NCI-H524 treated with DMSO at 0.1 percent for 48 hours (cell line): ENCODE results near the gene VPS45.
"Not testable (repeated sequence)": the region's sequence is repeated elsewhere in the genome, so short reads cannot be mapped to it uniquely, and the experiment has no call there.

Experiments
- DNase-seq: peaks from one replicate; lab custom pipeline; 2025; lab: John Stamatoyannopoulos, UW

The VPS45 gene, protein sequence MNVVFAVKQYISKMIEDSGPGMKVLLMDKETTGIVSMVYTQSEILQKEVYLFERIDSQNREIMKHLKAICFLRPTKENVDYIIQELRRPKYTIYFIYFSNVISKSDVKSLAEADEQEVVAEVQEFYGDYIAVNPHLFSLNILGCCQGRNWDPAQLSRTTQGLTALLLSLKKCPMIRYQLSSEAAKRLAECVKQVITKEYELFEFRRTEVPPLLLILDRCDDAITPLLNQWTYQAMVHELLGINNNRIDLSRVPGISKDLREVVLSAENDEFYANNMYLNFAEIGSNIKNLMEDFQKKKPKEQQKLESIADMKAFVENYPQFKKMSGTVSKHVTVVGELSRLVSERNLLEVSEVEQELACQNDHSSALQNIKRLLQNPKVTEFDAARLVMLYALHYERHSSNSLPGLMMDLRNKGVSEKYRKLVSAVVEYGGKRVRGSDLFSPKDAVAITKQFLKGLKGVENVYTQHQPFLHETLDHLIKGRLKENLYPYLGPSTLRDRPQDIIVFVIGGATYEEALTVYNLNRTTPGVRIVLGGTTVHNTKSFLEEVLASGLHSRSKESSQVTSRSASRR

DNA sequence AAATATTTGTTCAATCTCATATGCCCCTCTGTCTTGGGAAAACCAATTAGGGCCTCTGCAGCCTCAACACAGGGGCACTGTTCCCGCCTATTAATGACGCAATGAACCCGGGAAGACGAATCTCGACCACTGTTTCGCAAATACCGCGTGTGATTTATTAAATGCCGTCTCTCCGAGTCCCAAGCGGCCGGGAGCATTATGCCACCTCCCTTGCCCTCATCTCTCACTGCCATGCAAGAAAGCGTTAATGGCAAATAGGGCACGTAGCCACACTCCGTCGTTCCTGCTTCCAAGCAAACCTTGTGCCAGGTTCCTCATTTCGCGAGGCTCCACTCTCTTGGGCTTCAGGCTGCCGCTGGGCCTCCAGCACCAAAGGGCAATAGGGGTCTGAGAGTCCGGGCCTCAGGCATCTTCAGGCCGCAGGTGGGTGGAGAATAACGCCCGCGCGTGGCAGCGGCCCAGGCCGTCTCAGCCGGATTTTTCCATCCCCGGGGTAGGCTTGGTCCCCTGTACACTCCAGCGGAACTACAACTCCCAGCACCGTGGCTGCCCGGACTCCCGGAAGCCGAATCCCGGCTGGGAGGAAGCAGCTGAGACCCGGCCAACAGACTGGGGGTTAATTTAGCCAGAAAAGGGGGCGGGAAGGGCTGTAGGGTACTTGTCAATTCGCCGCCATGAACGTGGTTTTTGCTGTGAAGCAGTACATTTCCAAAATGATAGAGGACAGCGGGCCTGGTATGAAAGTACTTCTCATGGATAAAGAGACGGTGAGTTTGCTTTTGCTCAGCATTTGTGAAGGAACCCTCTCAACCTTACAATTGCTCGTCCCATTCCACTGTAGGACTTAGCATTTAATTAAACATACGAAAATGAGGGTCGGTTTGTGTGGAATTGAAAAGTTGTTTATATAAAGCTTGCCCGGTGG is at the start of gene VPS45:
VPS45 (plus strand) TSS at position 593 of the 925 bp plus-strand sequence; CDS start at position 675, 82 bp downstream.
- peak; percentile 73 for DNase-seq

DNA sequence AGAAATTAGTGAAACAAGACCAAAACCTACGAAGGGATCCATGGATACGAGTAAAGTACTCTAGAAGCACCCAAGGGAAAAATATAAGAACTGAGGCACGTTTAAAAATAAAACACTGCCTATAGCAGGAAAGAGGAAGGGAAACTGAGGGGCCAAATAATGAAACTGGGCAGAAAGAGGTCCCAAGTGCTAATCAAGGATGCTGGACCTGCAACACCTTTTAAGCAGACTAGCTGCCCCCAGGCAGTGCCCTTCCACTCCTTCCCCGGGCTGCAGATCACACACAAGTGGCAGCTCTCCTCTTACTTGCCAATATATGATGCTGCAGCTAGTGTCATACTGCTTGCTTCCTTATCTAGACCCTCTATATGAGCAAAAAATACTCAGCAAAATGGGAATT is 49.4 kb upstream of the VPS45 start:
- no peak for DNase-seq

DNA sequence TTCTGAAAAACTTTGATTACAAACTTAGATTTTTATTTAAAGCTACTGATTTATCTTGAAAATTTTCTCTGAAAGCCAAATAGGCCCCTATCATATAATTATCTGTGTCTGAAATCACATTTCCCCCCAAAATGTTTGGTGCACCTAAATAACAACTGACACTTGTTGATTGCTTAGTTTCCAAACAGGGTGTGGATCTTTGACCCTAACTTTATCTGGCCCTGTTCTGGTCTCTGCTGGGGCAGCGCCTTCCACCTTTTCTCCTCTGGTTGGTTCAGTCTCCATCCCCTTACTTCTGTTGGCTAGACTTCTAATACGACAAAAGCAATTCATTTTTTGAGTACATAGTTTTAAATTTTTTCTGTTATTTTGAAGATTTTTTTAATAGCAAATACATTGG is 46.9 kb upstream of the VPS45 start:
- no peak for DNase-seq

DNA sequence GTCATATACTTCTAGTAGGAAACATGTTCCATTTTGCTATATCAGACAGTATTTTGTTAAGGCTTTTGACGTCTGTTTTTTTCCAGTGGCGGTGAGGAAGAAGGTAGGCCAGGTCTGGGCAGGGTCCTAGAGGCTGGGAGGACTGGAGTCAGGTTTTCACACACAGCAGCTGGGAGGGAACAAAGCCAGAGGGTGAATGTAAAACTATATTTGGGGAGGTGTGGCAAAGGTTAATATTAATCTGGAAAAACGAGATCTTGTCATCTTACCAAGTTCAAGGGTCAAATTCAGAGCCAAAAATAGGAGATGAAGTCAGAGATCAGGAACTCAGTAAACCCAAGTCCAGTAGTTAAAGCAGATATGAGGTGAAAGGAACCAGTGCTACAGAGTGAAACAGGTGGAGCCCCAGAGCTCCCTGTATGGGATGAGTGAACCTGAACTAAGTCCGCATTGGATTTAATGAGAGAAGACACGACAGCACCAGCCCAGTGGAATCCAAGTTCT is 46.3 kb upstream of the VPS45 start:
- no peak for DNase-seq

DNA sequence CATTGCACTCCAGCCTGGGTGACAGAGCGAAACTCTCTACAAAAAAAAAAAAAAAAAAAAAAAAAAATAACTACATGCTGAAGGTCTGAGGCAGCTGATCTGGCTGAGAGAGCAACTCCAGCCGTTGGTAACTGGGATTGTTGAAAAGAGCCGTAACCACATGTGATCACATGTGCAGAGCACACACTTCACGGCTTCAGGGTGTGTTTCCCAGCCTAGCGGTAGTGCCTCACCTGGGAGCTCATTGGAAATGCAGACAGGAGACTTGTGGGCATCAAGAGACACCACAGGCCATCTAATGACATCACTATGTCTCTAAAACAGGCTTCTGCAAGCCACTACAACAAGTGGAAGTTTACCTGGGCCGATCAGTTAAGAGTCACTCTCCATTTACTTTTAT is 45.2 kb upstream of the VPS45 start:
- no peak for DNase-seq

DNA sequence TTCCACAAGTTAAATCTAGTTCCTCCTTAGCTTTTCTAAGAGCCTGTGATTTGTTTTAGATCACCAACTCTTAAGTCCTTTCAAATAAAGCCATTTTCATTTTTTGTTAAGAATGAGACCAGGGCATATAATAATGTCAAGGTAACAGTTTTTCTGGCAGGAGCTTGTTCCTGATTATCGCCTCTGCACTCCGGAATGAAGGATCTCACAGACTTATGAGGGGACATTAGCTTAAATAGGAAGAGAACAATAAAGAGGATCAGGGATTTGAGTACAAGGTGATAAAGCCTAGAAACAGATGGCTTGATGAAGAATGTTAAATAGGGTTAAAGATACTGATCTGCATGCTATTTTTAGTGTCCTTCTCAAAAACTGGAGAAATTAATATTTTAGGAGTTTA is 43.4 kb upstream of the VPS45 start:
- peak; percentile 16 for DNase-seq

DNA sequence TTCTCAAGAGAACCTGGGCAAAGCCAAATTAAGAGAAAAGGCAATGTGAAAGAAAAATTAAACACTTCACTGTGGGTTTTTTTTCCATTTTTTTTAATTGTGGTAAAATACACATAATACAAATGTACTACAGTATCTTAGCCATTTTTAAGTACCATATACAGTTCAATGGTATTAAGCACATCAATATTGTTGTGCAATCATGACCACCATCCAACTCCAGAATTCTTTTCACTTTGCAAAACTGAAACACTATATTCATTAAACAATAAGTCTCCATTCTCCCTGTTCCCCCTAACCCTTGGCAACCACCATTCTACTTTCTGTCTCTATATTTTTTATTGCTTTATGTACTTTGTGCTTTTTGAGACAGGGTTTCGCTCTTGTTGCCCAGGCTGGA is 39.3 kb upstream of the VPS45 start:
- DNase-seq: no peak

DNA sequence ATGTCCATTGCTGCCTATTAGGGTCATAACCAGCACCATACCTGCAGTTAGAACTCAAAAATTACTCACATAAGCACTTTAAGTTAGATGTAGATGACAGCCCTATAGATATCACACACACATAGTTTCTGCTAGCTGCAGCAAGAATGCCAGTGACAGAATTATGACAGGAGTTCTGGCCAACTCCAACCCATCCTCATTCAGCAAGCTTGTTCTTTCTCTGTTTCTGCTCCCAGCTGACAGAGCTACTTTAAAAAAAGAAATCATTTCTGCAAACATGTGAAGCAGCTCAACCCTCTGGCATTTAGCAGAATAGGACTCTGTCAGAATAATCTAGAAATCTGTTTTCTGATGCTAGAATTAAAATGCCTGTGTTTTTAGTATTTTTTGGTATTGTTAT is 33.2 kb upstream of the VPS45 start:
- DNase-seq: no peak

DNA sequence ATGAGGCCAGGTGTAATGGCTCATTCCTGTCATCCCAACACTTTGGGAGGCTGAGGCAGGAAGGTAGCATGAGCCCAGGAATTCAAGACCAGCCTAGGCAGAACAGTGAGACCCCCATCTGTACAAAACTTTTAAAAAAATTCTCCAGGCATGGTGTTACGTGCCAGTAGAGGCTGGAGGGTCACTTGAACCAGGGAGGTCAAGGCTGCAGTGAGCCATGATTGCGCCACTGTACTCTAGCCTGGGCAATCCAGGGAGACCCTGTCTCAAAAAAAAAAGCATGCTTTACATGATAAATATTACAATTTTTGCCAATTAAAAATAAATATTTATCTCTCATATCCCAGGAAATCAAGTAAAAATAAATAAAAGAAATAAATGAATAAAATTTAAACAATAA is 17.6 kb upstream of the VPS45 start:
- DNase-seq: no peak

DNA sequence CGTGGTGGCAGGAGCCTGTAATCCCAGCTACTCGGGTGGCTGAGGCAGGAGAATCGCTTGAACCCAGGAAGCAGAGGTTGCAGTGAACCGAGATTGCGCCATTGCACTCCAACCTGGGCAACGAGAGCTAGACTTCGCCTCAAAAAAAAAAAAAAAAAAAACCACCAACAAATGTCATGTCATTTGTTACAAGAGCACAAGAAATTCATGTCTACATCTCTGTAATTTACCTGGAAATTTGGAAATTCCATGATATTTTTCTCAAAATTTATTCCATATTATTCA is 16.5 kb upstream of the VPS45 start:
- no peak for DNase-seq

DNA sequence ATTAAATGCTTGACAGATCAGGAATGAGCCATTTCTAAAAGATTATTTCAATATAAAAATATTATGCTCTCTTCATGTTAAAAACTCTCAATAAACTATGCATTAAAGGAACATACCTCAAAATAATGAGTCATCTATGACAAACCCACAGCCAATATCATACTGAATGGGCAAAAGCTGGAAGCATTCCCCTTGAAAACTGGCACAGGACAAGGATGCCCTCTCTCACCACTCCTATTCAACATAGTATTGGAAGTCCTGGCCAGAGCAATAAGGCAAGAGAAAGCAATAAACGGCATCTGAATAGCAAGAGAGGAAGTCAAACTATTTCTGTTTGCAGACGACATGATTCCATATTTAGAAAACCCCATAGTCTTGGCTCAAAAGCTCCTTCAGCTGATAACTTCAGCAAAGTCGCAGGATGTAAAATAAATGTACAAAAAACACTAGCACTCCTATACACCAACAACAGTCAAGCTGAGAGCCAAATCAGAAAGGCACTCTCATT is 15.6 kb upstream of the VPS45 start:
- DNase-seq: not testable (repeated sequence)

DNA sequence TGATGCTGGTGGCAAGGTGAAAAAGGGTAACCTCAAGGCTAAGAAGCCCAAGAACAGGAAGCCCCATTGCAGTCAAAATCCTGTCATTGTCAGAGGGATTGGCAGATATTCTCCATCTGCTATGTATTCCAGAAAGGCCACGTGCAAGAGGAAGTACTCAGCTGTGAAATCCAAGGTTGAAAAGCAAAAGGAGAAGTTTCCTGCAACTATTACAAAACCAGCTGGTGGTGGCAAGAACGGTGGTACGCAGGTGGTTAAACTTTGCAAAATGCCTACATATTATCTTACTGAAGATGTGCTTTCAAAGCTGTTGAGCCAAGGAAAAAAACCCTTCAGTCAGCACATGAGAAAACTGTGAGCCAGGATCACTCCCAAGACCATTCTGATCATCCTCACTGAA is 13.7 kb upstream of the VPS45 start:
- DNase-seq: no peak

DNA sequence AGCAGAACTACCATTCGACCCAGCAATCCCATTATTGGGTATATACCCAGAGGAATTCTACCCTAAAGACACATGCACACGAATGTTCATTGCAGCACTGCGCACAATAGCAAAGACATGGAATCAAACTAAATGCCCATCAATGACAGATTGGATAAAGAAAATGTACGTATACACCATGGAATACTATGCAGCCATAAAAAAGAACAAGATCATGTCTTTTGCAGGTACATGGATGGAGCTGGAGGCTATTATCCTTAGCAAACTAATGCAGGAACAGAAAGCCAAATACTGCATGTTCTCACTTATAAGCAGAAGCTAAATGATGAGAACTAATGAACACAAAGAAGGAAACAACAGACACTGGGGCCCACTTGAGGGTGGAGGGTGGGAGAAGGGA is 12.1 kb upstream of the VPS45 start:
- DNase-seq: not testable (repeated sequence)

DNA sequence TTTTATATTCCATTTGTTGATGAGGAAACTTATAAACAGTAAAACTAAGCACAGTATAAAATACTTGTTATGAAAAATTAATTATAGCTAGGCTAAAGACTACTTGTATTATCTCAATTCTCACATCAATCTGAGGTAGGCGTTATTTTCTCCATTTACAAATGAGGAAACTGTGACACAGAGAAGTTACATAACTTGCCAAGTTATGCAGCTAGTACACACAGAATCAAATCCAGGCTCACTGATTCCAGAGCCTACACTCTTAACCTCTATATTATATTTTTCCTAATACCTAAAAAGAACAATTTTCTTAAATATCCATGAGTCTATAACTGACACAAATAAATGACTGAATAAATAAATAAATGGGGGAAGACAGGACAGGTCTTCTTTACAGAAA is 11.2 kb upstream of the VPS45 start:
- DNase-seq: no peak

DNA sequence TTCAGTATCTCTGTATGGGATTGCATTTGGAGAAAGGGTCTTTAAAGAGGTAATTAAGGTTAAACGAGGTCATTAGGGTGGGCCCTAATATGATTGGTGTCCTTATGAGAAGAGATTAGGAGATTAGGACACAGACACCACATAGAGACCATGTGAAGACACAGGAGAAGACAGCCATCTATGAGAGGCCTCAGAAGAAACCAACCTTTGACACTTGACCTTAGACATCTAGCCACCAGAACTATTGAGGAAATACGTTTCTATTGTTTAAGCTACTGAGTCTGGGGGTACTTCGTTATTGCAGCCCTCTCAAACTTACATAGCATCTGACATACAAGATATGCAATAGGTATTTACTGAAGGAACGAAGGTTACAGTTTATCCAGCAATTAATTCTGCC is 7.3 kb upstream of the VPS45 start:
- DNase-seq: no peak

DNA sequence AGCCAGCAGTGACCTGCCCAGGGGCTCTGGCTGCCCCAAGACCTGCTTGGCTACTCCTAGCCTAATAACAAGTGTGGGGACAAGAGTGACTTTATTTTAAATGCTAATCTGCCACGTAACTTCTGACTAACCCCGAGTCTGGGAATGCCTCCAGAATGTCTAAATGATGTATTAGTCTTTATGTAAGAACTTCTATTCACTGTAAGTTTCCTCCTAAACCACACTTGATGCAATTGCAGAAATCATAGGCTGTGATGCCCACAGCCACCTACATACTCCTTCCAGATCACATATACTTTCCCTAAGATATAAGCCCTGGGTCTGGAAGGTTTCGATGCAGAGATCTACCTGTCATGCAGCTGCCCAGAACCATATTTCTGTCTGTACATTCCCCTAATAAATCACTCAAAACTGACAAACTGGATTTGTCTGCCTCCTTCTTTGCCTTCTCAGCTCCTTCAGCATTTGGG is 5.9 kb upstream of the VPS45 start:
- no peak for DNase-seq

DNA sequence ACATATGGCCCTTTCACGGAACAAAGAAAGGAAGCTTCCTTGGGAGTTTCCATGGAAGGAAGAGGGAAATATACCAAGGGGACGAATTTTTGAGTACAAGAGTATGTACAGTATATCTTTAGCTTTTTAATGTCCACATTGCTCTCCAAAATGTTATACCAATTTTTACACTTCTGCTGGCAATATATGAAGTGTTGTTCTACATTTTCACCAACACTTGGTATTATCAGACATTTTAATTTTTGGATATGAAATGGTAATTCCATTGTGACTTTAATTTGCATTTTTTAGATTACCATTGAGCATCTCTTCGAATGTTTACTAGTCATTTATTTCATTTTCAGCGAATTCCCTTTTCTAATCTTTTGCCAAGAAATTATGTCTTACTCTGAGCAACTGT is 5.5 kb upstream of the VPS45 start:
- no peak for DNase-seq

DNA sequence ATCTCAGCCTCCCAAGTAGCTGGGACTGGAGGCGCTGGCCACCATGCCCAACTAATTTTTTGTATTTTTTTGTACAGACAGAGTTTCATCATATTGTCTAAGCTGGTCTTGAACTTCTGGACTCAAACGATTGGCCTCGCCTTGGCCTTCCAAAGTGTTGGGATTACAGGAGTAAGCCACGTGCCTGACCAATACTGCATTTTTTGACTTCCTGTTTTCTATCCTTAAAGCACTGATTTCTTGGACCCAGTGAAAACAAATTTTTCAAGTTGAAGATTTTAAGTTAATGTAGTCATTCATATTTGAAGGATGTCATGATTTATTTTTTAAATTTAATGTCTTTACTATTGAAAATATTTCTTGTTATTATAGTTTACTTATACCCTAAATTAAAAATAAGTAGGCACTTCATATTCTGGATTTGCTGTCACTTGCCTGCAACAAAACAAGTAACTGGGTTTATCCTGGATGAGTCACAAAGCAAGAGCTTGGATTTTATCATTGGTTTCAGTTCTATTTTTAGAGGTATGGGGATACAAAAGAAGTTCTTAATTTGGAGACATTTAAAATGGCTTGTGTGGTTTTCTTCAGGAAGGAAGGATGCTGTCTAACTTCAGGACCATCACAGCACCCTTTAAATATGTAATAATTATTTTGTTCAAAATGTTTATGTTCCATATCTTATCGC is 2.2 kb upstream of the VPS45 start:
- no peak for DNase-seq

DNA sequence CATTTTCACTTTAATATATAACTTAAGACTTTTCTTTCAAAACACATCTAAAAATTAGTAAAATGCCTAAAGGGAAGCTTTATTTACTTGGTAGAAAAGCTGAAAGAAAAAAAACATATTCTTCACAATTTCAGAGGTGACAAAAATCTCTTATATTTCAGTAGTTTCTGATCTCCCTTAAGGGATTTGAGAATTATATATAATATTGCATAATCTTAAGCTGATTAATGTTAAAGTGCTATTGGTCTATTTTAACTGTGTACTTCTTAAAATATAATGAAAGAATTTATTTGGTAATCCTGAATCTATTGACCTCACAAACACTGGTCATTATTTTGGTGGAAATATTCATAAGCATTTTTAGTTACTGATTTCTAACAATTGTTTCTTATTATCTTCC is 1.2 kb upstream of the VPS45 start:
- no peak for DNase-seq

DNA sequence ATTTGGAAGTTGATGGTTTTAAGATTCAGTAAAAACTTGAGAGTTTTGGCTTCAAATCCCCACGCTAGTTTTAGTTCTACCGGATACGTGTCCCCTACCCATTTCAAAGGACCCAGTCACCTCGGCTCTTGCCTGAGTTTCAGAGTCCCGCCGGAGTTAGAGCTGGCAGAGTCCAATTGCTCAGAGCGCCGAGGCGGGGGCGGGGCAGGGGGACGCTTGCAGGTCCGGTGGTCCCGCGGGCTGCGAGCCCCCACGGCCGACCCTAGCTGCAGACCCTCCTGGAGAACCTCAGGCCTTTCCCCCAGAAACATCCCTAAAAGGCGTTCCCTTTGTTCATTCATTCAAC is 765 bp upstream of the VPS45 start:
- peak; percentile 52 for DNase-seq

DNA sequence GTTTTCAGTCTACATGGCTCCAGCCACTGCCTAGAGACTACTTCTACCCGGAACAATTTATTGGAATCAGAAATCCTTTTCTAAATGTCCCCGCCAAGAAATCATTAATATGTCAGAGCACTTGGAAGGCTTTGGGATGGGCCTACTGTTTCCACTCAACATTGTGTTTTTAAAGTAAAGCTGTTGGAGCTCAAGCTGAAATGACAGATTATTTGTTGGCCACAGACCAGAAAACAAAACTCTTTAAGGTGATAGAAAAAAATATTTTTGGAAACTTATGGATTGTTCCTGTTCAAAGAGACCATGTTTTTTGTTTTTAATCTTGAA is 496 bp downstream of the VPS45 start:
- no peak for DNase-seq

DNA sequence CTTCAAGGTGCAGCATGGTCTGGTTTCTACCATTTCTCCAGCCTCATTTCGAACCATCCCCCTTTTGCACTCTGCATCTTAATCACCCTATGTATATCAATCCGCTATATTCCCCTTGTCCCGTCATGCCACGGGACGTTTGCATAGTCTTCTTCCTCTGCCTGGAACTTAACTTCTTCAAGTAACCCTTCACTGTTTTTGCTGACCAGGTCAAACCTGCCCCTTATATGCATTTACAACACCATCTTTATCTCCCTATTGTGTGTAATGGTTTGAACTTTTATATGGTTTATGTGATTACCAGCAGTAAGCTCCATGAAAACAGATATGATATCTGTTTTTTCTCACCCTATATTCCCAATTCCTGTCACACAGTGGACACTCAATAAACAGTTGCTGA is 2.3 kb downstream of the VPS45 start:
- no peak for DNase-seq
